ENCODE measurements around the gene PPP1R36. TPM values are rescaled to one million over a fixed set of nuclear protein-coding genes. Genes with fewer than 3 reads are reported as not detected.

The PPP1R36 gene
- total RNA-seq, 1 donor from 2014 or later: not detected

- Mint-ChIP-seq H3K27me3 (ENCODE audit: insufficient read depth) (peaks cover 9% of the 10 kb centered on the region), H3K4me3 (no peak overlapping the region), H3K9me3 (no peaks in the 10 kb centered on the region), H3K36me3 (ENCODE audit: low read depth) (no peaks in the 10 kb centered on the region), H3K4me1 (ENCODE audit: low read depth) (peaks cover 9% of the 10 kb centered on the region), H3K27ac (no peak overlapping the region)
- peak; percentile 43 for DNase-seq (ENCODE audit: low spot score)
- intact Hi-C loops (cut with micrococcal nuclease): loop anchor here (1.0 kb wide), 3 partner anchors 96 to 292 kb away; partner anchors contain the start of gene HSPA2
Observed at GRCh38 chr14:64636208-64636979, 86.6 kb downstream of the PPP1R36 start.

GRCh38 chr14:64636980-64637429 lies 87.2 kb downstream of the PPP1R36 start:
- Mint-ChIP-seq H3K4me3 (no peak overlapping the region), H3K9me3 (no peaks in the 10 kb centered on the region), H3K36me3 (ENCODE audit: low read depth) (no peaks in the 10 kb centered on the region), H3K27ac (no peak overlapping the region), H3K27me3 (ENCODE audit: insufficient read depth) (peaks cover 14% of the 10 kb centered on the region), H3K4me1 (ENCODE audit: low read depth) (peaks cover 9% of the 10 kb centered on the region)
- no peak for DNase-seq (ENCODE audit: low spot score)
- intact Hi-C loops (cut with micrococcal nuclease): loop anchor here (1.0 kb wide), 3 partner anchors 97 to 293 kb away; partner anchors contain the start of gene HSPA2

- H3K4me3 Mint-ChIP-seq: no peak overlapping the region
- H3K9me3 Mint-ChIP-seq: no peaks in the 10 kb centered on the region
- intact Hi-C loops (cut with micrococcal nuclease): no loop called here
- peaks cover 14% of the 10 kb centered on the region for H3K27me3 Mint-ChIP-seq (ENCODE audit: insufficient read depth)
- H3K4me1 Mint-ChIP-seq (ENCODE audit: low read depth): peaks cover 9% of the 10 kb centered on the region
- DNase-seq (ENCODE audit: low spot score): no peak
- no peaks in the 10 kb centered on the region for H3K36me3 Mint-ChIP-seq (ENCODE audit: low read depth)
- no peak overlapping the region for H3K27ac Mint-ChIP-seq
Observed at GRCh38 chr14:64637735-64638473, 88.1 kb downstream of the PPP1R36 start.

- peaks cover 9% of the 10 kb centered on the region for H3K4me1 Mint-ChIP-seq (ENCODE audit: low read depth)
- H3K27me3 Mint-ChIP-seq (ENCODE audit: insufficient read depth): peaks cover 14% of the 10 kb centered on the region
- intact Hi-C loops (cut with micrococcal nuclease): no loop called here
- no peaks in the 10 kb centered on the region for H3K9me3 Mint-ChIP-seq
- no peak overlapping the region for H3K4me3 Mint-ChIP-seq
- H3K36me3 Mint-ChIP-seq (ENCODE audit: low read depth): no peaks in the 10 kb centered on the region
- no peak for DNase-seq (ENCODE audit: low spot score)
- no peak overlapping the region for H3K27ac Mint-ChIP-seq
Observed at GRCh38 chr14:64638625-64639024, 88.9 kb downstream of the PPP1R36 start.

Other genes with a start within 250 kb of the PPP1R36 start
- gene MTHFD1, start 161.6 kb upstream of the PPP1R36 start, total RNA-seq: 241 and 244 TPM in 2 replicates
- gene AKAP5, start 84.5 kb upstream of the PPP1R36 start, total RNA-seq: 1.1 and 1.5 TPM in 2 replicates
- gene ZBTB25, start 46.1 kb upstream of the PPP1R36 start, total RNA-seq: 18.6 and 19.6 TPM in 2 replicates
- 41.2 and 46.8 TPM in 2 replicates for gene ZBTB1, start 45.2 kb upstream of the PPP1R36 start, total RNA-seq
- 11.2 and 11.6 TPM in 2 replicates for gene HSPA2, start 9.2 kb upstream of the PPP1R36 start, total RNA-seq
- 5.5 and 6.2 TPM in 2 replicates for gene PLEKHG3, start 154.5 kb downstream of the PPP1R36 start, total RNA-seq

Data from activated T-helper 1 cell treated with anti-CD3 and anti-CD28 coated beads, Interleukin-12 subunit alpha, Interleukin-12 subunit beta, Interleukin-2, Interleukin-4 antibody, amounts not matched to agents 30 ng/mL and 10 ng/mL and 1 ng/mL, durations not matched to agents 14 hours and 24 hours and 36 hours (primary cell).